Esophagus squamous epithelium (tissue), 5 donors: ENCODE data around the gene COMMD4. TPM values are rescaled to one million over a fixed set of nuclear protein-coding genes. Genes with fewer than 3 reads are reported as not detected.

ENCODE experiments used
- DNase-seq: peaks from one replicate; lab custom pipeline; 2025; lab: John Stamatoyannopoulos, UW
- H3K27ac ChIP-seq, 4 donors: fragments of 200-600 bp; sonication (generic); one replicate each; pipeline ENCODE4 v1.5.1; 2016 to 2019; ENCODE audit warnings: mild to moderate bottlenecking in 1 of 4
- H3K27me3 ChIP-seq, 4 donors: fragments of 200-600 bp; sonication (generic); 1 replicate in 3 of 4; 2 replicates in 1 of 4; pipeline versions ENCODE4 v1.5.1 to v1.6.0; 2017 to 2021; ENCODE audit warnings: antibody characterized with exemption in 1 of 4
- H3K36me3 ChIP-seq, 3 donors: fragments of 200-600 bp; sonication (generic); one replicate each; pipeline ENCODE4 v1.5.1; 2016 to 2019
- H3K4me1 ChIP-seq, 3 donors: fragments of 200-600 bp; sonication (generic); one replicate each; pipeline ENCODE4 v1.5.1; 2017 to 2019
- H3K4me3 ChIP-seq, 4 donors: fragments of 200-600 bp; sonication (generic); 1 replicate in 3 of 4; 2 replicates in 1 of 4; pipeline ENCODE4 v1.5.1; 2016 to 2019; ENCODE audit warnings: mild to moderate bottlenecking in 2 of 4, moderate library complexity in 1 of 4
- H3K9me3 ChIP-seq, 3 donors: fragments of 200-600 bp; sonication (generic); one replicate each; pipeline ENCODE4 v1.5.1; 2016 to 2019
- POLR2A ChIP-seq, 4 donors: fragments of 450-650 bp; IDR thresholded peaks; one replicate each; pipeline ENCODE4 v1.6.1; 2017; ENCODE audit warnings: antibody characterized with exemption in 4 of 4, mild to moderate bottlenecking in 4 of 4, moderate library complexity in 3 of 4
- WGBS, 2 donors: methylation state at CpG; one replicate each; pipeline ENCODE4 v1.1.5; 2018; 5-methylcytosine and 5-hydroxymethylcytosine counted together
- intact Hi-C: fragments of 100-400 bp; cut with DNase I; formaldehyde crosslinking; loops from one replicate; pipeline ENCODE4 v1.15.0; 2022
- total RNA-seq, 4 donors: library from RNA; depleted of rRNA; stranded (reverse); fragments of >200 nt; gene quantifications; one replicate each; pipeline ENCODE4 v1.1.0, GENCODE V29; 2016
- TF ChIP-seq, protein P1 (sequence below), 6 experiments: fragments of 450-650 bp in 4 of 6; fragments of 200-600 bp in 2 of 6; sonication (generic) in 2 of 6; IDR thresholded peaks; one replicate each; pipeline ENCODE4 v1.5.1; 2016 to 2019; ENCODE audit warnings: antibody characterized with exemption in 6 of 6, mild to moderate bottlenecking in 4 of 6, moderate library complexity in 4 of 6
- donor health status: DM: yes; HTN: yes; CAD: no.

Gene COMMD4
- total RNA-seq, 4 donors from 2014 or later: 35.5 to 54.4 (median 44.5) TPM

DNA sequence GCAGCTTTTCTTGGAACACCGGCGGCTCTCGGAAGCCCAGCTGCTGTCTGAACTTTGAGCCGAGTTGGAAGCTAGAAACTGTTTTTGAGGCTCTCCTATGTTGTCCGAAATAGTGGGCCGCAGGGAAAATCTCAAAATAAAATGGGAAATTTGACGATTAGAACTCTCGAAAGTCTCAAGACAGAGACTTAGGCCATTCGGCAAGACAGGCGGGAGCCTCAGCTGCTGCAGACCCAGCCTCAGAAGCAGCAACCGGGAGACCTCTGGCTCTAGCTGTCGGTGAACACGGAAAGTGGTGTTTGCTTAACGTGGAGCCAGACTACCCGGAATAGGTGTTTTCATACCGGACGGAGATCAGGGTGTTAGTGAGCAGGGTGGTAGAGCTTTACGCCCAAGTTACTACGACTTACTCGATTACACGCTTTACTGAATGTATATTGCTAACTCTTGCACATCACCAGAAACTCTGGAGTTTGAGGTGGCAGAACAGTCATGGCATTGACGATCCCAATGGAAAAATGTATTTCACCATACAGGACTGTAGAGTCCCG lies 32.9 kb downstream of the COMMD4 start:
- peaks cover 21 to 79% (median 30%) of the 10 kb centered on the region in 3 donors for H3K36me3 ChIP-seq

DNA sequence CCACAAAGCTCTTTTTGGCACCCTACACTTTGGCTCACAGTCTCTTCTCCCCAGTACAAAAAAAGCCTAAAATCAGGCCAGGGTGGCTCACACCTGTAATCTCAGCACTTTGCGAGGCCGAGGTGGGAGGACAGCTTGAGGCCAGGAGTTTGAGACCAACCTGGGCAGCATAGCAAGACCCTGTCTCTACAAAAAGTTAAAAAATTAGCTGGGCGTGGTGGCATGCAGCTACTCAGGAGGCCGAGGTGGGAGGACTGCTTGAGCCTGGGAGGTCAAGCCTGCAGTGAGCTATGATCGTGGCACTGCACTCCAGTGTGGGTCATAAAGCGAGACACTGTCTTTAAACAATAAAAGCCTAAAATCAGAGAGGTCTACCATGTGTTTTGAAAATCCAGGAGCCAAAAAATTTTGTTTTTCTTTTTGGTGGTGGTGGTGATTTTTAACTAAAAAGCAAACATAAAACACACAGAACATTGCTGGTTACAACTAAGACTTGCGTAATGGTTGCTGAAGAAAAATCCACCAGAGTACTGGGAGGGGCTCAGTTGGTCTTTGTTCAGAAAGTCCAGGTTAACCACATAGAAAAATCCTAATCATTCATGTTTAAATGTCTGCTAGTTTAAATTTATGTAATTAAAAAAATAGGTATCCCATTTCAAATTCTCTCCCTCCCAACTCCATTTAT lies 34.2 kb downstream of the COMMD4 start:
- intact Hi-C loops: loop anchor here (10.0 kb wide), 1 partner anchor 75 kb away; no protein-coding TSS in a partner anchor
- H3K27me3 ChIP-seq: no peaks in the 10 kb centered on the region
- WGBS, 2 donors: 94 to 97% methylated on average over 7 of the region's 7 CpGs
- no peaks in the 10 kb centered on the region for H3K9me3 ChIP-seq
- H3K27ac ChIP-seq: peak overlapping the region in 3 of 4 donors; percentile 99 to 100 (median 100)
- peaks cover 21 to 79% (median 38%) of the 10 kb centered on the region in 3 donors for H3K36me3 ChIP-seq
- H3K4me3 ChIP-seq: no peak overlapping the region
- peaks cover 8 to 56% (median 32%) of the 10 kb centered on the region in 3 donors for H3K4me1 ChIP-seq
- no peak for TF ChIP-seq POLR2A (IDR thresholded peaks at IDR 0.05)
- TF ChIP-seq, protein P1, sequence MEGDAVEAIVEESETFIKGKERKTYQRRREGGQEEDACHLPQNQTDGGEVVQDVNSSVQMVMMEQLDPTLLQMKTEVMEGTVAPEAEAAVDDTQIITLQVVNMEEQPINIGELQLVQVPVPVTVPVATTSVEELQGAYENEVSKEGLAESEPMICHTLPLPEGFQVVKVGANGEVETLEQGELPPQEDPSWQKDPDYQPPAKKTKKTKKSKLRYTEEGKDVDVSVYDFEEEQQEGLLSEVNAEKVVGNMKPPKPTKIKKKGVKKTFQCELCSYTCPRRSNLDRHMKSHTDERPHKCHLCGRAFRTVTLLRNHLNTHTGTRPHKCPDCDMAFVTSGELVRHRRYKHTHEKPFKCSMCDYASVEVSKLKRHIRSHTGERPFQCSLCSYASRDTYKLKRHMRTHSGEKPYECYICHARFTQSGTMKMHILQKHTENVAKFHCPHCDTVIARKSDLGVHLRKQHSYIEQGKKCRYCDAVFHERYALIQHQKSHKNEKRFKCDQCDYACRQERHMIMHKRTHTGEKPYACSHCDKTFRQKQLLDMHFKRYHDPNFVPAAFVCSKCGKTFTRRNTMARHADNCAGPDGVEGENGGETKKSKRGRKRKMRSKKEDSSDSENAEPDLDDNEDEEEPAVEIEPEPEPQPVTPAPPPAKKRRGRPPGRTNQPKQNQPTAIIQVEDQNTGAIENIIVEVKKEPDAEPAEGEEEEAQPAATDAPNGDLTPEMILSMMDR (IDR thresholded peaks at IDR 0.05): no peak
- no peak for DNase-seq

More for the DNA sequence above, 32.9 kb downstream of the COMMD4 start:
- Histone ChIP-seq H3K27me3 (no peaks in the 10 kb centered on the region), H3K27ac (peak overlapping the region; percentile 98 to 100 (median 100)), H3K9me3 (no peaks in the 10 kb centered on the region), H3K4me1 (peaks cover 8 to 56% (median 32%) of the 10 kb centered on the region in 3 donors), H3K4me3 (peak overlapping the region; percentile 80 to 100 (median 98))
- no peak for TF ChIP-seq POLR2A (IDR thresholded peaks at IDR 0.05)
- TF ChIP-seq, protein P1 (IDR thresholded peaks at IDR 0.05): peak in 2 of 6 experiments; percentile 2 to 14
- intact Hi-C loops: no loop called here
- DNase-seq: no peak
- WGBS, 2 donors: 4 to 12% methylated on average over 13 to 17 of the region's 23 CpGs

DNA sequence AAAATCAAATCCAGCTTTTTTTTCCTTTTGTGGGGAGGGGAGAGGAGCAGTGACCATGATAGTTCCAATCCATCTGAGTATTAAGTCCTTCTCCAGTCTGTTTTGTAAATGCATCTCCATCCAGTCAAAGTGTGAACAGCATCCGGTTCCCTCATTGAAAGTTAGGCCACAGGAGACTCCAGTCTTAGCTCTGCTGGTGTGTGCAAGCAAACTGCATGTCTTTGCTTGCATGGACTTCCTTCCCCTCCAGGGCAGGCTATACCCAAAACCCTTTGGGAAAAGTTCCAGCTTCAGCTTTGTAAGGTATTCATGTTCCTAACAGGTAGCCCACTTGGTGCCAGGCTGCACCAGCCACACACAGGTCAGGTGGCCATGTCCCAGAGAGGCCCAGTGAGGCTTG lies 35.6 kb downstream of the COMMD4 start:
- Histone ChIP-seq H3K4me1 (peaks cover 8 to 56% (median 32%) of the 10 kb centered on the region in 3 donors), H3K27me3 (no peaks in the 10 kb centered on the region), H3K36me3 (peaks cover 14 to 79% (median 34%) of the 10 kb centered on the region in 3 donors), H3K9me3 (no peaks in the 10 kb centered on the region), H3K4me3 (no peak overlapping the region), H3K27ac (peak overlapping the region in 2 of 4 donors; percentile 54 to 55)
- intact Hi-C loops: loop anchor here (10.0 kb wide), 1 partner anchor 73 kb away; no protein-coding TSS in a partner anchor
- no peak for DNase-seq
- WGBS, 2 donors: 25 to 60% methylated on average over 1 of the region's 1 CpG
- TF ChIP-seq, protein P1 (IDR thresholded peaks at IDR 0.05): no peak
- no peak for TF ChIP-seq POLR2A (IDR thresholded peaks at IDR 0.05)

DNA sequence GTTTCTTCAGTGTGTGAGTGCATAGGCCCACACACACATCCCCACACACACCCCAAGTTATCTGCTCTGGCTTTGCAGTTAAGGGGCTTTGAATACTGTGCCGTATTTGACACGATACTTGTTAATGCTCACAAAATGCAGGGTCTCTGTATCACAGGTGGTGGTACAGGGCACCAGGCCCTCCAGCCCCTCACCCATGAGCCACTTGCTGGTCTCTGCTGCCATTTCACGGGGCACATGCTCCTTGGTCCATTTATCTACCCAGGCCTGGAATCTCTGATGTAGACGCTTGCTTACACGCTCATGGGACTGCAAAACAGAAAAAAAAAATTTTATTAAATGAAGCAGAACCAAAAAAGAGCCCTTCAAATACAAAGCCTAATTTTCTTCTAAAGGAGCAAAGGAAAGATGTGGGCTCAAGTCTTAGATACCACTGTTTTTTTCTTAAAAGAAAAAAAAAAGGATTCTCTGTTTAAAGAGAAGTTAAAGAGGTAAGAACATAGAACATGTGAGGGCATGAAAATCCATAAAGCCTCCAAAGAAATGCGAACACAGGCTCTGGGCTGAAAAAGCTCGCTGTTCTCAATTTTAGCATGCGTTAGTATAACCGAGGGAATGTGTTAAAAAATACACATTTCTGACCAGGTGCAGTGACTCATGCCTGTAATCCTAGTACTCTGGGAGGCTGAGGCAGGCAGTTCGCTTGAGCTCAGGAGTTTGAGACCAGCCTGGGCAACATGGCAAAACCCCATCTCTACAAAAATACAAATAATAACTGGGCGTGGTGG lies 36.2 kb downstream of the COMMD4 start:
- no peaks in the 10 kb centered on the region for H3K9me3 ChIP-seq
- no peaks in the 10 kb centered on the region for H3K27me3 ChIP-seq
- H3K36me3 ChIP-seq: peaks cover 8 to 79% (median 32%) of the 10 kb centered on the region in 3 donors
- H3K27ac ChIP-seq: peak overlapping the region in 3 of 4 donors; percentile 36 to 55 (median 54)
- intact Hi-C loops: loop anchor here (10.0 kb wide), 1 partner anchor 73 kb away; no protein-coding TSS in a partner anchor
- H3K4me1 ChIP-seq: peaks cover 8 to 52% (median 32%) of the 10 kb centered on the region in 3 donors
- 58 to 59% methylated on average over 8 to 11 of the region's 11 CpGs for WGBS, 2 donors
- no peak for DNase-seq
- no peak for TF ChIP-seq POLR2A (IDR thresholded peaks at IDR 0.05)
- TF ChIP-seq, protein P1 (IDR thresholded peaks at IDR 0.05): no peak
- H3K4me3 ChIP-seq: no peak overlapping the region
